ENCODE measurements around the gene IDH3A.
"Not testable (repeated sequence)": the region's sequence is repeated elsewhere in the genome, so short reads cannot be mapped to it uniquely, and the experiment has no call there.

IDH3A gene

GRCh38 chr15:78129077-78129750 is 19.9 kb upstream of the IDH3A start:
- no peak for DNase-seq (ENCODE audit: low read depth)

- DNase-seq (ENCODE audit: low read depth) = no peak
Observed at GRCh38 chr15:78129751-78130287, 19.3 kb upstream of the IDH3A start.

GRCh38 chr15:78130466-78131294 is 18.5 kb upstream of the IDH3A start:
- no peak for DNase-seq (ENCODE audit: low read depth)

- DNase-seq (ENCODE audit: low read depth) = peak; percentile 44
Observed at GRCh38 chr15:78131295-78132061, 17.7 kb upstream of the IDH3A start, which contains the start of gene CIB2. Gene CIB2 (minus strand): TSS chr15:78131445. CDS start chr15:78131215, 230 bp downstream.

- DNase-seq (ENCODE audit: low read depth) = no peak
Observed at GRCh38 chr15:78133801-78134200, 15.4 kb upstream of the IDH3A start.

GRCh38 chr15:78139578-78139977 is 9.6 kb upstream of the IDH3A start:
- no peak for DNase-seq (ENCODE audit: low read depth)

GRCh38 chr15:78140292-78140691 is 8.9 kb upstream of the IDH3A start:
- DNase-seq (ENCODE audit: low read depth) = no peak

- DNase-seq (ENCODE audit: low read depth) = no peak
Observed at GRCh38 chr15:78142332-78142731, 6.8 kb upstream of the IDH3A start.

- DNase-seq (ENCODE audit: low read depth) = no peak
Observed at GRCh38 chr15:78146425-78147154, 2.6 kb upstream of the IDH3A start.

GRCh38 chr15:78147566-78147965 is 1.6 kb upstream of the IDH3A start:
- no peak for DNase-seq (ENCODE audit: low read depth)

- DNase-seq (ENCODE audit: low read depth) = no peak
Observed at GRCh38 chr15:78148392-78149067, 632 bp upstream of the IDH3A start.

- no peak for DNase-seq (ENCODE audit: low read depth)
Observed at GRCh38 chr15:78149805-78150751, 916 bp downstream of the IDH3A start.

GRCh38 chr15:78151075-78151474 is 1.9 kb downstream of the IDH3A start:
- DNase-seq (ENCODE audit: low read depth) = not testable (repeated sequence)

- DNase-seq (ENCODE audit: low read depth) = no peak
Observed at GRCh38 chr15:78154955-78155354, 5.8 kb downstream of the IDH3A start.

GRCh38 chr15:78155355-78155939 is 6.3 kb downstream of the IDH3A start:
- DNase-seq (ENCODE audit: low read depth) = no peak

- DNase-seq (ENCODE audit: low read depth) = no peak
Observed at GRCh38 chr15:78156653-78157052, 7.5 kb downstream of the IDH3A start.

- no peak for DNase-seq (ENCODE audit: low read depth)
Observed at GRCh38 chr15:78157203-78157602, 8.0 kb downstream of the IDH3A start.

GRCh38 chr15:78159395-78159794 is 10.2 kb downstream of the IDH3A start:
- no peak for DNase-seq (ENCODE audit: low read depth)

GRCh38 chr15:78162038-78162437 is 12.9 kb downstream of the IDH3A start:
- no peak for DNase-seq (ENCODE audit: low read depth)

GRCh38 chr15:78164010-78164409 is 14.8 kb downstream of the IDH3A start:
- DNase-seq (ENCODE audit: low read depth) = no peak

Measured in stimulated activated CD8-positive, alpha-beta memory T cell treated with anti-CD3 and anti-CD28 coated beads, Interleukin-7, amount 100 ng/mL, for 24 hours (primary cell).